Erythroblast (primary cell): ENCODE measurements around the gene GRK4.

ENCODE experiments used
- GATA1 ChIP-seq: IDR thresholded peaks from 2 replicates; pipeline ENCODE4 v1.6.1; 2011; ENCODE audit warnings: low read depth, mild to moderate bottlenecking, control low read depth, low read length, moderate library complexity
- POLR2A ChIP-seq: IDR thresholded peaks from 2 replicates; pipeline ENCODE4 v1.6.1; 2011; ENCODE audit warnings: mild to moderate bottlenecking, low read length

- no peak for TF ChIP-seq POLR2A
- TF ChIP-seq GATA1: no peak
Measured at GRCh38 chr4:3083732-3084131, 120.4 kb downstream of the GRK4 start.
